Progenitor cell of endocrine pancreas (in vitro differentiated cells): ENCODE results near the gene MCMBP. TPM values are rescaled to one million over a fixed set of nuclear protein-coding genes. Genes with fewer than 3 reads are reported as not detected.
A peak's percentile ranks its signal among the peaks of the same experiment; 100 is the strongest.

Experiments
- DNase-seq: peaks from one replicate; pipeline ENCODE4 v3.0.0; 2021; ENCODE audit warnings: low spot score; ENCODE audit not compliant: unreplicated experiment
- H3K27ac Mint-ChIP-seq: 2 replicates; pipeline ENCODE4 v1.8.0; 2021; ENCODE audit warnings: mild to moderate bottlenecking, moderate library complexity, mixed read lengths
- H3K27me3 Mint-ChIP-seq: 2 replicates; pipeline ENCODE4 v1.8.0; 2021; ENCODE audit warnings: mixed read lengths
- H3K36me3 Mint-ChIP-seq: 2 replicates; pipeline ENCODE4 v1.8.0; 2022; ENCODE audit warnings: mixed read lengths; ENCODE audit not compliant: insufficient read depth
- H3K4me1 Mint-ChIP-seq: 2 replicates; pipeline ENCODE4 v1.8.0; 2021; ENCODE audit warnings: low read depth, mixed read lengths
- H3K4me3 Mint-ChIP-seq: 2 replicates; pipeline ENCODE4 v1.8.0; 2021; ENCODE audit warnings: low read depth, mild to moderate bottlenecking, moderate library complexity, mixed read lengths
- H3K9me3 Mint-ChIP-seq: 2 replicates; pipeline ENCODE4 v1.8.0; 2021; ENCODE audit warnings: low read depth, mixed read lengths
- CTCF ChIP-seq: fragments of 200-600 bp; sonication (generic); IDR thresholded peaks from one replicate; pipeline ENCODE4 v1.5.0; 2021; ENCODE audit warnings: antibody characterized with exemption, mild to moderate bottlenecking; ENCODE audit not compliant: unreplicated experiment
- total RNA-seq: library from RNA; stranded (reverse); gene quantifications from 2 replicates; pipeline ENCODE4 v1.2.1, GENCODE V29; 2021

MCMBP gene
- total RNA-seq, 1 donor from 2014 or later, result 44.9 TPM

GRCh38 chr10:119831656-119832055 lies 41.0 kb downstream of the MCMBP start:
- H3K4me1 Mint-ChIP-seq, result no peaks in the 10 kb centered on the region
- no peaks in the 10 kb centered on the region for H3K27me3 Mint-ChIP-seq
- peak overlapping the region; percentile 46 for H3K27ac Mint-ChIP-seq
- no peak overlapping the region for H3K4me3 Mint-ChIP-seq
- no peaks in the 10 kb centered on the region for H3K9me3 Mint-ChIP-seq
- TF ChIP-seq CTCF, result no peak
- peaks cover 23% of the 10 kb centered on the region for H3K36me3 Mint-ChIP-seq
- DNase-seq, result no peak

DNA sequence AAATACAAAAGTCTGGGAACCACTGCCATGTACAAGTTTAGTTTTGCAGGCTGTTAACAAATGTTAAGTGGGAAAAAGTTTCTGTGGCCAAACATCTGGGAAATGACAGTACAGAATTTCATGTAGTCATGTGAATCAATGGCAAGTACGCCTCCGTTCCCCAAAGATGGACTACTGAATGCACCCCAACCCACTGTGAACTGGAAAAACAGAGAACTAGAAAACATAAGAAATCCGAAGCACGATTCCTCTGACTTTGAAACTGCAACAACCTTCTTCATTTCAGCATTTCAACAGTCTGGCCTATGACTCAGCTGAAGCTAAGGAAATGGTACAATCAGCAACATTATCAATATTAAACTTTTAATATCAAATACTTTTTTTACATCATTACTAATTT lies 41.8 kb downstream of the MCMBP start:
- Mint-ChIP-seq H3K4me3 (no peak overlapping the region), H3K27ac (no peak overlapping the region), H3K36me3 (peaks cover 20% of the 10 kb centered on the region), H3K4me1 (no peaks in the 10 kb centered on the region), H3K9me3 (no peaks in the 10 kb centered on the region), H3K27me3 (no peaks in the 10 kb centered on the region)
- DNase-seq, result no peak
- TF ChIP-seq CTCF, result no peak

GRCh38 chr10:119829429-119829828 lies 43.2 kb downstream of the MCMBP start:
- Mint-ChIP-seq H3K27me3 (no peaks in the 10 kb centered on the region), H3K4me3 (no peak overlapping the region), H3K4me1 (no peaks in the 10 kb centered on the region), H3K27ac (no peak overlapping the region), H3K9me3 (no peaks in the 10 kb centered on the region), H3K36me3 (peaks cover 19% of the 10 kb centered on the region)
- TF ChIP-seq CTCF, result no peak
- no peak for DNase-seq

- Mint-ChIP-seq H3K27me3 (no peaks in the 10 kb centered on the region), H3K9me3 (no peaks in the 10 kb centered on the region), H3K4me1 (no peaks in the 10 kb centered on the region), H3K4me3 (no peak overlapping the region), H3K36me3 (peaks cover 11% of the 10 kb centered on the region), H3K27ac (no peak overlapping the region)
- TF ChIP-seq CTCF, result no peak
- no peak for DNase-seq
Observed at GRCh38 chr10:119827430-119827829, 45.2 kb downstream of the MCMBP start.

DNA sequence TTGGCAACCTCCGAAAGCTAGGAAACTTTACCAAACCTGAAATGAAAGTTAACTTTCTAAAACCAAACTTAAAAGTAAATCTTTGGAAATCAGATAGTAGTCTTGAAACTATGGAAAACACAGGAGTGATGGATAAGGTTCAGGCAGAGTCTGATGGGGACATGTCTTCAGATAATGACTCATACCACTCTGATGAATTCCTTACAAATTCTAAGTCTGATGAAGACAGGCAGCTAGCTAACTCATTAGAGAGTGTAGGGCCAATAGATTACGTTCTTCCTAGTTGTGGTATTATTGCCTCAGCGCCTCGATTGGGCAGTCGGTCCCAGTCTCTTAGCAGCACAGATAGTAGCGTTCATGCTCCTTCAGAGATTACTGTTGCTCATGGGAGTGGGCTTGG lies 45.9 kb downstream of the MCMBP start:
- no peaks in the 10 kb centered on the region for H3K9me3 Mint-ChIP-seq
- H3K4me1 Mint-ChIP-seq, result no peaks in the 10 kb centered on the region
- no peak overlapping the region for H3K27ac Mint-ChIP-seq
- no peak overlapping the region for H3K4me3 Mint-ChIP-seq
- no peak for DNase-seq
- H3K27me3 Mint-ChIP-seq, result no peaks in the 10 kb centered on the region
- no peak for TF ChIP-seq CTCF
- peaks cover 8% of the 10 kb centered on the region for H3K36me3 Mint-ChIP-seq
